DND-41 (cell line): ENCODE data around the gene COL25A1.

Experiments
- EZH2 ChIP-seq: IDR thresholded peaks from 3 replicates; pipeline ENCODE4 v1.6.1; 2012; ENCODE audit warnings: borderline replicate concordance, low read depth, mild to moderate bottlenecking, moderate library complexity, low read length, inconsistent platforms; ENCODE audit not compliant: severe bottlenecking
- TF ChIP-seq, protein P1 (sequence below): IDR thresholded peaks from 2 replicates; pipeline ENCODE4 v1.5.1; 2012; ENCODE audit warnings: borderline replicate concordance, low read length, moderate library complexity, mild to moderate bottlenecking; ENCODE audit not compliant: poor library complexity, severe bottlenecking; ENCODE audit errors: extremely low read depth

DNA sequence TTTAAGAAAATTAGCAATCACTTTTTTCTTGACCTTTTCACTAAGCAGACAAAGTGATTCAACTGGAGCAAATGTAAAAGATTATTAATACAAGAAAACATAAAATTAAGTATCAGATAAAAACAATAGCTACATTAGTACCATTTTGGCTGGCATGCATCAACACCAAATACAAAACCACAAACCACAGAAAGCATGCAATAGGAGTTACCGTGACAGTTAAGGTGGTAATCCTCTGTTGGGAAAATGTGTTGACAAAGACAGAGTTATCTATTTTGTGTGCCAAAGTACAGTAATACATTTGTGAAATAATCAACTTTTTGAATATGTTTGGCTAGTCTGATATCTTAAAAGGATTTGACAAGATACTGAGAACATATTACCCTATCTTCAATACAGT, 449.8 kb downstream of the COL25A1 start:
- TF ChIP-seq, protein P1, sequence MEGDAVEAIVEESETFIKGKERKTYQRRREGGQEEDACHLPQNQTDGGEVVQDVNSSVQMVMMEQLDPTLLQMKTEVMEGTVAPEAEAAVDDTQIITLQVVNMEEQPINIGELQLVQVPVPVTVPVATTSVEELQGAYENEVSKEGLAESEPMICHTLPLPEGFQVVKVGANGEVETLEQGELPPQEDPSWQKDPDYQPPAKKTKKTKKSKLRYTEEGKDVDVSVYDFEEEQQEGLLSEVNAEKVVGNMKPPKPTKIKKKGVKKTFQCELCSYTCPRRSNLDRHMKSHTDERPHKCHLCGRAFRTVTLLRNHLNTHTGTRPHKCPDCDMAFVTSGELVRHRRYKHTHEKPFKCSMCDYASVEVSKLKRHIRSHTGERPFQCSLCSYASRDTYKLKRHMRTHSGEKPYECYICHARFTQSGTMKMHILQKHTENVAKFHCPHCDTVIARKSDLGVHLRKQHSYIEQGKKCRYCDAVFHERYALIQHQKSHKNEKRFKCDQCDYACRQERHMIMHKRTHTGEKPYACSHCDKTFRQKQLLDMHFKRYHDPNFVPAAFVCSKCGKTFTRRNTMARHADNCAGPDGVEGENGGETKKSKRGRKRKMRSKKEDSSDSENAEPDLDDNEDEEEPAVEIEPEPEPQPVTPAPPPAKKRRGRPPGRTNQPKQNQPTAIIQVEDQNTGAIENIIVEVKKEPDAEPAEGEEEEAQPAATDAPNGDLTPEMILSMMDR, result no peak
- TF ChIP-seq EZH2, result no peak
